ENCODE data around the gene SCG2.
"Not testable (repeated sequence)": the region's sequence is repeated elsewhere in the genome, so short reads cannot be mapped to it uniquely, and the experiment has no call there.

Gene SCG2

DNA sequence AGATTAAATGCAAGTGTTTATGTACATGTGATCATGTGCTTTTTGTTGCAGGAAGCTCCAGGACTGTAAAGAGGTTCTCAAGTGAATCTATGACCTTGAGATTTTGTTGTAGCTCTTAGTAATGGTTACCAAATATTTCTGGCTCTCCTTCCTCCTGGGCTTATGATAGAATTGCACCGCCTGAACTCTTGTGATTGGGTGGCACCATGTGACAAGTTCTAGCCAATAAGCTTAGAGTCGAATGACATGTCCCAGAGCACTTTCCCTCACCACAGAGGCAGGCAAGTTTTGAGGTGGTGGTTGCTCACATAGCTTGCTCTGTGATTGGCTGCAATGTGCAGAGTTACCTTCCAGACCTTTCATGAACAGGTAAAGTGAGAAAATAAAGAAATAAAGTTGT, 8.9 kb upstream of the SCG2 start:
- DNase-seq: no peak

DNA sequence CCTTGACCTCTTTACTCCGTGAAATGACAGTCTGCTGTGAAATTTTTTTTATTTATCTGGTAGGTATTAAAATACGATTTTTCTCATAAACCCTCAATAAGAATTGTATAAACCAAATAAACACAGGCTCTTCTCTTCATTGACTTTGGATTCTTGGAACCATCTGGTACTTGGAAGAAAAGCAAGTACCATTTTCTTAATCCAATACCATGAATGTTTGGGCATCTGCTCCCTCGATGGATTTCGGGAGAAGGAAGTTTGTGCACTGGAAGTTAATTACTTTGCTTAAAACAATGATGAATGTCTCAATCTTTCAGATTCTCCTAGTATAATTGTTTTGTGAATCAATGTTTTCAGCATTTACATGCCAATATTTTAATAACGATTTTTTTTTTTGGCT, 5.3 kb upstream of the SCG2 start:
- no peak for DNase-seq

DNA sequence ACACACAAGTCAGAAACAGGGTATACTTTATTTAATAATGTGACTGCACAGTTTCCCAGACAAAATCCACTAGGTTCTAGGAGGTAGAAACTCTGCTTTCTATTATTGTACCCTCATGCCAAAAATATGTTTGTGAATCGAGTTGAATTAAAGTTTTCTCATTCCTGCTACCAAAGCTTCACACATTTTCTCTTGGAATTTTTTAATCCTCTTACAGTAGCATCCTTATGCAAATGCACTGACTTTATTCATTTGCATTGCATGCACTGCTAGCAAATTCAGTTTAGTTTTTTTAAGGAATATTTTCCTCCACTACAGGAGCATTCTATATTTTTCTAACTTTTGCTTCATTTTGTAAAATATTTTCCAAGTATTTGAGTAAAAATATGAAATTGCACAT, 4.8 kb upstream of the SCG2 start:
- DNase-seq: no peak

GRCh38 chr2:223604231-223604630, 2.1 kb upstream of the SCG2 start:
- no peak for DNase-seq

DNA sequence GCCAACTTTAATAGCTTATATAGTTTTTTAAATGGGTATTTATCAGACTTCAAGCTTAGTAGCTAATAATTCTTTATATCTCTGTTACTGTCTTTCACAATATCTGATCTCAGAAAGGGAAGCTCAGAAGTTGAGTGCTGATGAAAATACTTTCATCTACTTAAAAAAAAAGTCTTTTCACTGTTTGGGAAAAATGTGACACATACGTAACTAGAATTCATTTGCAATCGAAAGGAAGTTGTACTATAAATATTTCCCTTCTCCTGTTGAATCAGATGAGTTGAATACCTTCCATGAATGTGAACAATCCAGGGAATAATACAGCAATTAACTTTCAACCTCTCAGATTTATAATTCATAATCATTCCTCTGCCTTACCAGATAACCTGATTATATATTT, 811 bp upstream of the SCG2 start:
- DNase-seq: no peak

DNA sequence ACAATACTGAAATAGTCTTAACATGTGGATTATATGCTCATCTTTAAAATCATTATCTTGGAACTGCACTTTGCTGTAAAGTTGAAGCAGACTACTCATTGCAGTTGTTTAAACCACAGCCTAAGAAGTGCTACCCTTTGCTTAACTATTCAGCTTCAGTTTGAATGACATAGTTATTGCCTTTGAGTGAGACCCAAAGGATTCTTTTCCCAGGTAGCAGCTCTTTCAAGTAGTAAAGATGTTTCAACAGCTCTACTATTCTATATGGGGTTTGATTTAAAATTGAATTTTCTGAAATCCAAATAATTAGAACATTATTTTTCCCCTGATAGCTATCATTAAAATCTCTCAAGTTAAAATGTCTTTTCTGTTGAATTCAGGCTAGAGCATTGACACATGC, 1.1 kb downstream of the SCG2 start:
- DNase-seq: no peak

- no peak for DNase-seq
These were observed 2.4 kb downstream of the SCG2 start for GRCh38 chr2:223599640-223600380.

DNA sequence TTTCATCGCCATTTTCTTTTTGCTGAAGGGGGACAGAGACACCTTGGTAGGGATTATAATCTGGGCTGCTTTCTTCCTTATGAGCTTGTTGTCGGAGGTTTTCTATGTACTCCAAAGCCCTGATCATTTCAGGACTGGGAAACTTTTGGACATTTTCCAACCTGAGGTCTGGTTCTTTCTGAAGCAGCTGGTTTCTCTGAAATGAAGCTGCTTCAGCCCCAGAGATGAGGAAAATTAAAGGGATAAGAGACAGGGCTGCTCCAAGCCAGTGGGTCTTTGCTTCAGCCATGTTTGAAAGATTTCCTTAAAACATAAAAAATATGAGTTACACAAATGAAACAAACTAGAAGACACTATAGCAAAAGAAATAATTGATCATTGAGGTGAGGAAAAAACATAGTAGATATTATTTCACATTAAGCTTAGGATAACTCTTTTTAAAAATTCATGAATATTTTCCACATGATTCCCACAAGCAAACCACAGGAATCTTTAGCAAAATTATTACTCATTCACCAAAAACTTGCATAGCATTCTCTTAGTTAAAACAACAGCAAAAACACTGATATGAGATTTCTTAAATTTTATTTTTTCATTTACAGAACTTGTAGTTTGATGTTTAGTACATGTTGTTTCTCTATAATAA, 3.0 kb downstream of the SCG2 start:
- DNase-seq: no peak

GRCh38 chr2:223597076-223597475, 5.1 kb downstream of the SCG2 start:
- DNase-seq: no peak

DNA sequence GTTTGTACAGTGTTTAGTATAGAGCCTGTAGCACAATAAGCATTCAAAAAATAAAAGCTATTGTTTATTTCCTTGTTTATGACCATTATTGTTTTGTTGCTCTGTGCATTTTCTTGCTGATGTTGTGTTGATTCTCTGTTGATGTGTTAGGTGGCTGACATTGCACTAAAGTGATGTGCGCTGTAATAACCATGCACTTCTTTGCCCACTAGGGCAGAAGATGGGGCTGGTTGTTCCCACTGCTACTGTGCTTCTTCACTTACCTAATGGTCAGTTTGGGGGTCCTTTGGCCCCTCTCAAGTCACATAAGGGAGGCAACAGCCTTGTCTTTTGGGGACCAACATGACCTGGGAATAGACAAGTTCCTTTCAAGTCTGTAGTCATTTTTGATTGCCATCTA, 6.0 kb downstream of the SCG2 start:
- no peak for DNase-seq

GRCh38 chr2:223594831-223595230, 7.3 kb downstream of the SCG2 start:
- DNase-seq: no peak

- DNase-seq: no peak
These were observed 7.9 kb downstream of the SCG2 start for GRCh38 chr2:223594259-223594658.

- not testable (repeated sequence) for DNase-seq
These were observed 9.5 kb downstream of the SCG2 start for GRCh38 chr2:223592689-223593088.

DNA sequence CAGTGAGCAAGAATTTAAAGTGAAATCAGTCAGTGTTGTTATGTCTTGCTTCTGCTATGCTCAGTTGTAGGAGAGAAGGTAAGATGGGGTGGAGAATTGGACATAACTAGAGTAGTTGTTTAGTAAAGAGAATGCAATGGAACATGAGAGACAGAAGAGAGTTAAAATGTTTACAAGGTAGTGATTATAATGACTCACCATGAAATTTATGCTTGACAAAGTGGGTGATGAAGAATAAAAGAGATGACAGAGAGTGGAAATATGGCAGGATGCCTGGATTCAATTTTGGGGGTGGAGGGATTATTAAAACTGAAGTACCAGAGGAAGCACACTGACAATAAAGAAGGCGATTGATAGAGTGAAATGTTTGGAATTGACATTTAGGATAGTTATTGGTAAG, 10.6 kb downstream of the SCG2 start:
- DNase-seq: no peak

- DNase-seq: no peak
These were observed 11.2 kb downstream of the SCG2 start for GRCh38 chr2:223590964-223591363.

DNA sequence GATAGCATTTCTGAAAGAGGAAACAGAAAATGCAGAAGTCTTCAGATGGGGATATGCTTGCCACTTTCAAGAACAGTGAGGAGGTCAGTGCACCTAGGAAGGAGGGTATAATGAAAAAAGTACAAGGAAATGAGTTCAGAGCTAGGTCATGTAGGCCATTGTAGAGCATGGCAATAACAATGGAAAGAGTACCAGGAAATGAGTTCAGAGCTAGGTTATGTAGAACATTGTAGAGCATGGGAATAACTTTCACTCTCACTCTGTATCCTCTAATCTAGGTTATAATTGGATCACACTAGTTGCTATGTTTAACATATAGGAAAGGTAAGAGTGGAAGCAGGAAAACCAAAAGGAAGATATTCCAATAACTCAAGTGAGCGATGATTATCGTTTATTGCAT, 12.3 kb downstream of the SCG2 start:
- no peak for DNase-seq

- DNase-seq: no peak
These were observed 13.9 kb downstream of the SCG2 start for GRCh38 chr2:223588251-223588650.

DNA sequence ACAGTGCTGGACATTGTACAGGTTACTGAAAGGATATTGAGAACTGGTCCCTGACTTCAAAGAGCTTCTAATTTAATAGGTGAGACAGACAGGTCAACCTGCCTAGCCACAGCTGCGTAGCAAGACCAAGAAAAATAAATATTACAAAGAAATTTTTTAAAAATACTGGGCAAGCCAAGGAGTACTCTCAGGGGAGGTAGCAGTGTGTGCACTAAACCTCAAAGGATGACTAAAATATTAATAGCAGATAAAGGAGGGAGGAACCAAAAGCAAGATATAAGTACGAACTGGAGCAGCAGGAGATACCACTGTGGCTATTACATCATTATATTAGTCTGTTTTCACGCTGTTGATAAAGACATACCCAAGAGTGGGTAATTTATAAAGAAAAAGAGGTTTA, 14.9 kb downstream of the SCG2 start:
- no peak for DNase-seq

- DNase-seq: no peak
These were observed 15.9 kb downstream of the SCG2 start for GRCh38 chr2:223586261-223586660.

DNA sequence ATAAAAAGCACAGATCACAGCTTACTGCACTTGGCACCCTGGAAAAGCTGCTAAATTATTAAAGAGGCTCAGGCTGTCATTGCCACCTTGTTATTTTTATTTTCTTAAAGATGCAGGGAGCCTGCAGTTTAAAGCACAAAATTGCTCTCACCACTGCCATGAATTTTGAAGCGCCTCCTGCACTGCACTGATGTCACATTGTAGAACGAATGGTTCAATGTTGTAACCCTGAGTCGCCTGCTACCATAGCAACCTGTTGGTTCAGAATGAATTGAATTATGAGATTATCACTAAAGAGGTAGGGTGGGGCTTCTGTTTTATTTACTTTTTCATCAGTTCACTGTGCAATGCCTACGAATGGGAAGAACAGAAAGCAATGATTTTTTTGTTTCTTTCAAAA, 16.5 kb downstream of the SCG2 start:
- no peak for DNase-seq

GRCh38 chr2:223582001-223582400, 20.2 kb downstream of the SCG2 start:
- DNase-seq: no peak

- no peak for DNase-seq
These were observed 21.2 kb downstream of the SCG2 start for GRCh38 chr2:223580951-223581350.

- no peak for DNase-seq
These were observed 23.3 kb downstream of the SCG2 start for GRCh38 chr2:223578846-223579245.

DNA sequence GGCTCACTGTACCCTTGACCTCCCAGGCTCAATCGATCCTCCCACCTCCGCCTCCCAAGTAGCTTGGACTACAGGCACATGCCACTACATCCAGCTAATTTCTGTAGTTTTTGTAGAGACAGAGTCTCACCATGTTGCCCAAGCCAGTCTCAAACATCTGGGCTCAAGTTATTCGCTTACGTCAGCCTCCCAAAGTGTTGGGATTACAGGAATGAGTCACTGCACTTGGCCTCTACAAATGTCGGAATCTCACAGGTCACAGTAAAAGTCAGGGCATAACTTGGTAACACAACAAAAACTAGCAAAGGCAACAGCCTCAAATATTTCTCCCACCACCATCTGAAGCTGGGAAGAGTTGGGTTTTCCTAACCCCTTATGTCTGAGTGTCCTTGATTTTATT, 25.3 kb downstream of the SCG2 start:
- DNase-seq: no peak

- DNase-seq: no peak
These were observed 31.4 kb downstream of the SCG2 start for GRCh38 chr2:223570784-223571183.

Data from right kidney (tissue), 1 donor.